KMS-11 (cell line): Measurements from ENCODE around the gene NAIF1.

Source experiments
- H2AFZ ChIP-seq: fragments of 200-600 bp; sonication (generic); 2 replicates; pipeline ENCODE4 v1.6.1; 2016; ENCODE audit warnings: antibody characterized with exemption, mixed run types, low read depth
- H3K27ac ChIP-seq: fragments of 200-600 bp; sonication (generic); 2 replicates; pipeline ENCODE4 v1.6.1; 2016; ENCODE audit warnings: mild to moderate bottlenecking, mixed run types
- H3K27me3 ChIP-seq: fragments of 200-600 bp; sonication (generic); 2 replicates; pipeline ENCODE4 v1.6.1; 2017; ENCODE audit warnings: mild to moderate bottlenecking, low read depth, mixed run types, moderate library complexity; ENCODE audit not compliant: insufficient read depth
- H3K36me3 ChIP-seq: fragments of 200-600 bp; sonication (generic); 2 replicates; pipeline ENCODE4 v1.6.1; 2017; ENCODE audit warnings: mild to moderate bottlenecking, mixed run types; ENCODE audit not compliant: insufficient read depth
- H3K4me1 ChIP-seq: fragments of 200-600 bp; sonication (generic); 2 replicates; pipeline ENCODE4 v1.6.1; 2016; ENCODE audit warnings: mild to moderate bottlenecking, low read depth, mixed run types; ENCODE audit not compliant: poor library complexity, severe bottlenecking
- H3K4me2 ChIP-seq: fragments of 200-600 bp; sonication (generic); 2 replicates; pipeline ENCODE4 v1.7.0; 2016; ENCODE audit warnings: mild to moderate bottlenecking, mixed run types
- H3K4me3 ChIP-seq: fragments of 200-600 bp; sonication (generic); IDR thresholded peaks from 2 replicates; pipeline ENCODE4 v1.6.1; 2017; ENCODE audit warnings: low read depth, low read length, mixed read lengths; ENCODE audit not compliant: insufficient read depth
- H3K79me2 ChIP-seq: fragments of 200-600 bp; sonication (generic); 2 replicates; pipeline ENCODE4 v1.6.1; 2016; ENCODE audit warnings: low read depth, mixed run types; ENCODE audit not compliant: insufficient read depth
- H3K9ac ChIP-seq: fragments of 200-600 bp; sonication (generic); 2 replicates; pipeline ENCODE4 v1.6.1; 2016; ENCODE audit warnings: mild to moderate bottlenecking, mixed run types
- H4K20me1 ChIP-seq: fragments of 200-600 bp; sonication (generic); 2 replicates; pipeline ENCODE4 v1.6.1; 2016; ENCODE audit warnings: mild to moderate bottlenecking, mixed run types; ENCODE audit not compliant: insufficient read depth
- CTCF ChIP-seq: fragments of 200-600 bp; sonication (generic); conservative IDR thresholded peaks from 2 replicates; pipeline ENCODE4 v1.6.1; 2017; ENCODE audit warnings: low read depth, mild to moderate bottlenecking, antibody characterized with exemption, low read length, moderate library complexity, mixed read lengths

The NAIF1 gene

GRCh38 chr9:128062846-128063831 lies 4.0 kb downstream of the NAIF1 start:
- H3K36me3 ChIP-seq, result no peaks in the 10 kb centered on the region
- H3K9ac ChIP-seq, result no peak overlapping the region
- no peak overlapping the region for H2AFZ ChIP-seq
- TF ChIP-seq CTCF, result no peak
- H3K27me3 ChIP-seq, result no peaks in the 10 kb centered on the region
- no peak overlapping the region for H3K4me3 ChIP-seq
- H3K79me2 ChIP-seq, result peaks cover 10% of the 10 kb centered on the region; the same call in 1 of the 2 replicates
- no peak overlapping the region for H3K4me2 ChIP-seq
- no peaks in the 10 kb centered on the region for H4K20me1 ChIP-seq
- H3K27ac ChIP-seq, result no peak overlapping the region
- peaks cover 31% of the 10 kb centered on the region for H3K4me1 ChIP-seq

- Histone ChIP-seq H3K27ac (no peak overlapping the region), H3K27me3 (no peaks in the 10 kb centered on the region), H2AFZ (no peak overlapping the region), H3K9ac (no peak overlapping the region), H3K4me2 (no peak overlapping the region), H3K4me1 (peaks cover 31% of the 10 kb centered on the region), H3K79me2 (peaks cover 9% of the 10 kb centered on the region; the same call in 1 of the 2 replicates), H3K36me3 (no peaks in the 10 kb centered on the region), H3K4me3 (no peak overlapping the region), H4K20me1 (no peaks in the 10 kb centered on the region)
- no peak for TF ChIP-seq CTCF
Observed at GRCh38 chr9:128062279-128062678, 4.8 kb downstream of the NAIF1 start.

- no peaks in the 10 kb centered on the region for H3K27me3 ChIP-seq
- H3K36me3 ChIP-seq, result no peaks in the 10 kb centered on the region
- no peak overlapping the region for H3K27ac ChIP-seq
- no peak overlapping the region for H3K9ac ChIP-seq
- peaks cover 5% of the 10 kb centered on the region; the same call in 1 of the 2 replicates for H3K79me2 ChIP-seq
- H4K20me1 ChIP-seq, result no peaks in the 10 kb centered on the region
- H2AFZ ChIP-seq, result no peak overlapping the region
- no peak overlapping the region for H3K4me2 ChIP-seq
- TF ChIP-seq CTCF, result no peak
- peaks cover 25% of the 10 kb centered on the region for H3K4me1 ChIP-seq
- H3K4me3 ChIP-seq, result no peak overlapping the region
Observed at GRCh38 chr9:128061275-128061960, 5.7 kb downstream of the NAIF1 start.

- H3K36me3 ChIP-seq, result no peaks in the 10 kb centered on the region
- no peak overlapping the region for H2AFZ ChIP-seq
- no peaks in the 10 kb centered on the region for H3K27me3 ChIP-seq
- no peak for TF ChIP-seq CTCF
- no peaks in the 10 kb centered on the region for H4K20me1 ChIP-seq
- H3K4me1 ChIP-seq, result peaks cover 16% of the 10 kb centered on the region
- H3K4me2 ChIP-seq, result no peak overlapping the region
- H3K79me2 ChIP-seq, result no peaks in the 10 kb centered on the region
- H3K9ac ChIP-seq, result no peak overlapping the region
- H3K4me3 ChIP-seq, result no peak overlapping the region
- H3K27ac ChIP-seq, result no peak overlapping the region
Observed at GRCh38 chr9:128059365-128059983, 7.6 kb downstream of the NAIF1 start.
